Stimulated activated CD8-positive, alpha-beta memory T cell treated with anti-CD3 and anti-CD28 coated beads, Interleukin-4, amount 100 ng/mL, for 48 hours (primary cell): ENCODE data around the gene PIGW.
"Not testable (repeated sequence)": the region's sequence is repeated elsewhere in the genome, so short reads cannot be mapped to it uniquely, and the experiment has no call there.

Source experiments
- DNase-seq: peaks from one replicate; pipeline ENCODE4 v3.0.0-alpha.2; 2020

The PIGW gene

GRCh38 chr17:36508439-36508838, 26.3 kb upstream of the PIGW start:
- DNase-seq = not testable (repeated sequence)

GRCh38 chr17:36509272-36509985, 25.4 kb upstream of the PIGW start:
- peak; percentile 4 for DNase-seq

DNA sequence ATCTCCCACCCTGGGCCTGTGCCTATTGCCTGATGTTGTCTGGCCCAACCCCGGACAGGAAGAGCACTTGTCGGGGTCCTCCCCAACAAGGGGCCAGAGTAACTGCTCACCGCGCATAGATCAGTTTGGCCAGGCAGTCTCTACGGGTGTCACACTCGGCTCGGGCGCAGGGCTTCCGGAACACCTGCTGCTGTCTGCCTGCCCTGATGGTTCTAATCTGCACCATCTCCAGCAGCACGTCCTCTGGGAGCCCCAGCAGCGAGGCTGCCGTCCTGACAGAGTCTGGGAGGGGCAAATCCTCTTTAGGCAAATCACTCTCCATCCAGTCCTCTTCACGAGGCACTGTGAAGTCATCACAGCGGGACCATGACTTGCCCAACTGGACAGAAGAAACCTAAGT, 24.2 kb upstream of the PIGW start:
- peak; percentile 14 for DNase-seq

GRCh38 chr17:36511216-36511615, 23.6 kb upstream of the PIGW start:
- peak; percentile 16 for DNase-seq

- no peak for DNase-seq
Observed at GRCh38 chr17:36512641-36513040, 22.1 kb upstream of the PIGW start.

- DNase-seq = no peak
Observed at GRCh38 chr17:36514856-36515255, 19.9 kb upstream of the PIGW start.

- no peak for DNase-seq
Observed at GRCh38 chr17:36515837-36516236, 18.9 kb upstream of the PIGW start.

DNA sequence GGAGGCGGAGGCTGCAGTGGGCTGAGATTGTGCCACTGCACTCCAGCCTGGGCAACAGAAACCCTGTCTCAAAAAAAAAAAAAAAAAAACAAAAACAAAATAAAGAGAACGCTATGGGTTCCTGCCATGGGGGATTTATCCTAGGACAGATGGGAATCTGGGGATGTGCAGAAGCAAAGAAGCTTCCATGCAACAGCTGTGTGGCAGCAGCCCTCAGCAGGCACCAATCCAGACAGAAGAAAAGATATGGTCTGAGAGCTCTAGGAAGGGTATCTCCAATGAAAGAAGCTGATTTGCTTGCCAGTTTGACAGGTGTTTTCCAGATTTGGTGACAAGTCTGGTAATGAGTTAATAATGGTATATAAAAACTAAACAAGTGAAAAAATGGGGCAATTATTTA, 11.7 kb upstream of the PIGW start:
- DNase-seq = no peak

DNA sequence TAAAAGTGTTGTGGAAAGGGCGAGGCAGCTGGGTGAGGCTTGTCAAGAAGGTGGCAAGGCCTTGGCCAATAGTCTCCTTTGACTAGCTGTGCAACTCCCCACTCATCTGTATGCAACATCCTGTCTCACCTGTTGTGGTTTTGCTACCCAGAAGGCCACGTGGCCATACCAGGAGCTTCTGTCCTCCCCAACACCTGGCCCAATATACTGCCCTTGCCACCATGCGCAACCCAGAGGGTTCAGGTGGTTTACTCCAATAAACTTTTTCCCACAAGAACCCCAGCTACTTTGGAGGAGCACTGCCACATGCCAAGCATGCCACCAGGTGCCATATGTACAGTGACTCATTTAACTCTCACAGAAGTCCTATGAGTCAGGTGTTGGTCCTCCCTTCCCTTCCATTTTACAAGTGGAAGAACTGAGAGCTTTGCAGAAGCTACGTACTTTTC, 10.3 kb upstream of the PIGW start:
- DNase-seq = no peak

GRCh38 chr17:36525113-36525512, 9.7 kb upstream of the PIGW start:
- no peak for DNase-seq

DNA sequence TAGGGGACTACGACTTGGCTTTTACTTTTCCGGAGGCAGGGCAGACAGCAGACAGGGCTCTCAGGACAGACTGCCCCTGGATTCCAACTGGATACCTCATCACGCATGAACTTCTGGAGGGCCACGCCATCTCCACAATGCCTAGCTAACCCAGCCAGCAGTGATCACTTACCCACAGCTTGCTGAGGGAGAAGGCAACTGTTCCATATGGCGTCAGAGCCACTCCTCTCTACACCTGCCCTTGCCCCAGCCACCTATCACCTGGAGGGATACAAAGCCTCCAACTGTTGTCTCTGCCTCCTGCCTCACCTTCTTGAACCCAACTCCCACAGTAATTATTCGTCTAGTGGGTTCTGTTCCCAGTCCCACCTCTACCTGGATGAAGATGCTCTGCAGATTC, 8.9 kb upstream of the PIGW start:
- no peak for DNase-seq

DNA sequence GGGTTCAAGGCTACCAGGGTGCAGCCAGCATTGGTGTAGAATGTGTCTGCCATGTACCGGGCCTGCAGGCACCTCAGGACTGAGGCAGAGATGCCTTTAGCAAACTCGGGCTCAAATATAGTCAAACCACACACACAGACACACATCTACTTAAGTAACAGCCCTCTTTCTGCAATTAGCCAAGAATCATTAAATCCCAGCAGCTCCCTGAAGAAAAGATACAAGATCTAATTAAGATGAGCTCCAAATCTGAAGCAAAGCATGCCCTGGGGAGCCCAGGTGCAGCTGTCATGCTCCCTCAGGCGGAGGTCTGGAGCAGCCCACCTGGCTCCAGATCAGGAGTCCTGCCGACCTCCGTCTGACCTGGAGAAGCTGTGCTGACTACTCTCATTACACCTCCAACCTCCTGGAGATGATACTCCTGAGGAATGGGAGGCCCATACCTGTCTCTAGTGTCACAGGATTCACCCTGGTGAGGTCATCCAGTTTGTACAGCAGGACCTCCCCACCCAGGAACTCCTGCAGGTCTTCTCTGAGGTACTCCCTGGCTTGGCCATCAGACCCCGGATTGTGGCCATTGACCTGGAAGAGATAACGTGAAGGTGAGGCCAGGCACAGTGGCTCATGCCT, 7.1 kb upstream of the PIGW start:
- DNase-seq = no peak

- no peak for DNase-seq
Observed at GRCh38 chr17:36529121-36529520, 5.7 kb upstream of the PIGW start.

GRCh38 chr17:36532435-36532975, 2.3 kb upstream of the PIGW start:
- DNase-seq = no peak

- peak; percentile 70 for DNase-seq
Observed at GRCh38 chr17:36533935-36534839, 600 bp upstream of the PIGW start.

- DNase-seq = no peak
Observed at GRCh38 chr17:36535669-36536081, 888 bp downstream of the PIGW start.

GRCh38 chr17:36540696-36541095, 5.9 kb downstream of the PIGW start:
- DNase-seq = no peak

GRCh38 chr17:36542755-36543154, 8.0 kb downstream of the PIGW start:
- no peak for DNase-seq

GRCh38 chr17:36544044-36544306, 9.2 kb downstream of the PIGW start:
- no peak for DNase-seq

- DNase-seq = peak; percentile 92
Observed at GRCh38 chr17:36544307-36545076, 9.7 kb downstream of the PIGW start, which contains the start of gene GGNBP2. Gene GGNBP2 (plus strand): TSS chr17:36544919. CDS start chr17:36545725, 806 bp downstream.

- no peak for DNase-seq
Observed at GRCh38 chr17:36545077-36545464, 10.3 kb downstream of the PIGW start.
